ENCODE measurements around the gene ATG7.

The ATG7 gene

GRCh38 chr3:11373235-11373634 is 101.0 kb downstream of the ATG7 start:
- H3K27ac ChIP-seq, result no peak overlapping the region
- no peak overlapping the region for H2AFZ ChIP-seq
- no peaks in the 10 kb centered on the region for H3K4me1 ChIP-seq
- no peaks in the 10 kb centered on the region for H3K9me3 ChIP-seq (ENCODE audit: control insufficient read depth, low read length)
- TF ChIP-seq CTCF (IDR thresholded peaks at IDR 0.05), result no peak
- H3K4me2 ChIP-seq (ENCODE audit: low read length), result no peak overlapping the region
- no peak overlapping the region for H3K9ac ChIP-seq
- no peak overlapping the region for H3K4me3 ChIP-seq (ENCODE audit: low read depth, low read length)
- no peaks in the 10 kb centered on the region for H3K36me3 ChIP-seq (ENCODE audit: control insufficient read depth, insufficient read depth, low read length)
- H3K27me3 ChIP-seq (ENCODE audit: control insufficient read depth, insufficient read depth, low read length), result no peaks in the 10 kb centered on the region
- no peaks in the 10 kb centered on the region for H3K79me2 ChIP-seq

GRCh38 chr3:11373654-11374053 is 101.5 kb downstream of the ATG7 start:
- Histone ChIP-seq H3K27ac (no peak overlapping the region), H3K9me3 (ENCODE audit: control insufficient read depth, low read length) (no peaks in the 10 kb centered on the region), H3K9ac (no peak overlapping the region), H3K36me3 (ENCODE audit: control insufficient read depth, insufficient read depth, low read length) (no peaks in the 10 kb centered on the region), H2AFZ (no peak overlapping the region), H3K27me3 (ENCODE audit: control insufficient read depth, insufficient read depth, low read length) (no peaks in the 10 kb centered on the region), H3K4me1 (no peaks in the 10 kb centered on the region), H3K4me3 (ENCODE audit: low read depth, low read length) (no peak overlapping the region), H3K79me2 (no peaks in the 10 kb centered on the region), H3K4me2 (ENCODE audit: low read length) (no peak overlapping the region)
- no peak for TF ChIP-seq CTCF (IDR thresholded peaks at IDR 0.05)

- Histone ChIP-seq H3K4me2 (ENCODE audit: low read length) (no peak overlapping the region), H3K4me3 (ENCODE audit: low read depth, low read length) (no peak overlapping the region), H3K9me3 (ENCODE audit: control insufficient read depth, low read length) (no peaks in the 10 kb centered on the region), H3K36me3 (ENCODE audit: control insufficient read depth, insufficient read depth, low read length) (no peaks in the 10 kb centered on the region), H3K27ac (no peak overlapping the region), H3K27me3 (ENCODE audit: control insufficient read depth, insufficient read depth, low read length) (no peaks in the 10 kb centered on the region), H3K4me1 (no peaks in the 10 kb centered on the region), H3K79me2 (no peaks in the 10 kb centered on the region), H2AFZ (no peak overlapping the region), H3K9ac (no peak overlapping the region)
- no peak for TF ChIP-seq CTCF (IDR thresholded peaks at IDR 0.05)
These were observed 103.3 kb downstream of the ATG7 start for GRCh38 chr3:11375333-11376088.

- Histone ChIP-seq H3K27ac (no peak overlapping the region), H3K4me3 (ENCODE audit: low read depth, low read length) (no peak overlapping the region), H3K4me1 (no peaks in the 10 kb centered on the region), H3K27me3 (ENCODE audit: control insufficient read depth, insufficient read depth, low read length) (no peaks in the 10 kb centered on the region), H3K36me3 (ENCODE audit: control insufficient read depth, insufficient read depth, low read length) (no peaks in the 10 kb centered on the region), H3K9ac (no peak overlapping the region), H3K79me2 (no peaks in the 10 kb centered on the region), H2AFZ (no peak overlapping the region), H3K4me2 (ENCODE audit: low read length) (no peak overlapping the region), H3K9me3 (ENCODE audit: control insufficient read depth, low read length) (no peaks in the 10 kb centered on the region)
- no peak for TF ChIP-seq CTCF (IDR thresholded peaks at IDR 0.05)
These were observed 105.5 kb downstream of the ATG7 start for GRCh38 chr3:11377719-11378118.

- Histone ChIP-seq H2AFZ (no peak overlapping the region), H3K9me3 (ENCODE audit: control insufficient read depth, low read length) (no peaks in the 10 kb centered on the region), H3K4me1 (no peaks in the 10 kb centered on the region), H3K79me2 (peaks cover 3% of the 10 kb centered on the region), H3K4me2 (ENCODE audit: low read length) (no peak overlapping the region), H3K9ac (no peak overlapping the region), H3K27me3 (ENCODE audit: control insufficient read depth, insufficient read depth, low read length) (no peaks in the 10 kb centered on the region), H3K27ac (no peak overlapping the region), H3K36me3 (ENCODE audit: control insufficient read depth, insufficient read depth, low read length) (no peaks in the 10 kb centered on the region), H3K4me3 (ENCODE audit: low read depth, low read length) (no peak overlapping the region)
- peak; percentile 54 for TF ChIP-seq CTCF (IDR thresholded peaks at IDR 0.05)
These were observed 107.1 kb downstream of the ATG7 start for GRCh38 chr3:11379238-11379823.

Measured in parathyroid adenoma (tissue), 2 donors.